SK-N-SH treated with all-trans-retinoic acid at 6 μM for 48 hours (cell line): Measurements from ENCODE around the gene TBC1D9.

Source experiments
- ATAC-seq: fragments of 200-7000 bp; cut with Tn5 transposase; 3 replicates; pipeline ENCODE4 v1.9.1; 2020; ENCODE audit warnings: mild to moderate bottlenecking, moderate library complexity
- ARNTL ChIP-seq: fragments of 450-650 bp; formaldehyde crosslinking; IDR thresholded peaks from 2 replicates; pipeline ENCODE4 v1.5.0; 2020; ENCODE audit warnings: low read depth, mild to moderate bottlenecking, moderate library complexity, borderline replicate concordance
- BACH2 ChIP-seq: fragments of 250-450 bp; sonication (Bioruptor Pico); IDR thresholded peaks from 2 replicates; pipeline ENCODE4 v1.9.0; 2021; ENCODE audit warnings: mild to moderate bottlenecking, borderline replicate concordance
- CSDC2 ChIP-seq: fragments of 250-450 bp; sonication (Bioruptor Pico); IDR thresholded peaks from 2 replicates; pipeline ENCODE4 v1.5.0; 2020; ENCODE audit warnings: mild to moderate bottlenecking, moderate library complexity
- ESRRG ChIP-seq: fragments of 250-450 bp; sonication (Bioruptor Pico); IDR thresholded peaks from 2 replicates; pipeline ENCODE4 v1.6.1; 2021; ENCODE audit warnings: mild to moderate bottlenecking
- GLIS3 ChIP-seq: fragments of 250-450 bp; sonication (Bioruptor Pico); IDR thresholded peaks from 2 replicates; pipeline ENCODE4 v1.5.0; 2020; ENCODE audit warnings: mild to moderate bottlenecking, moderate library complexity
- ISL1 ChIP-seq: fragments of 250-450 bp; sonication (Bioruptor Pico); IDR thresholded peaks from 2 replicates; pipeline ENCODE4 v2.1.2; 2022; ENCODE audit warnings: mild to moderate bottlenecking, moderate library complexity
- OSR1 ChIP-seq: fragments of 250-450 bp; sonication (Bioruptor Pico); IDR thresholded peaks from 2 replicates; pipeline ENCODE4 v1.8.0; 2022; ENCODE audit warnings: moderate library complexity, mild to moderate bottlenecking, inconsistent platforms
- PPARA ChIP-seq: fragments of 250-450 bp; sonication (Bioruptor Pico); IDR thresholded peaks from 2 replicates; pipeline ENCODE4 v1.5.0; 2020; ENCODE audit warnings: mild to moderate bottlenecking, borderline replicate concordance
- RARB ChIP-seq: fragments of 250-450 bp; sonication (Bioruptor Pico); IDR thresholded peaks from 2 replicates; pipeline ENCODE4 v1.8.0; 2021; ENCODE audit warnings: mild to moderate bottlenecking, moderate library complexity
- SNAI2 ChIP-seq: fragments of 250-450 bp; sonication (Bioruptor Pico); IDR thresholded peaks from 2 replicates; pipeline ENCODE4 v1.5.0; 2020; ENCODE audit warnings: mild to moderate bottlenecking, moderate library complexity
- TCF4 ChIP-seq: fragments of 250-450 bp; sonication (Bioruptor Pico); IDR thresholded peaks from 2 replicates; pipeline ENCODE4 v1.8.0; 2021; ENCODE audit warnings: mild to moderate bottlenecking, moderate library complexity, borderline replicate concordance
- TOX ChIP-seq: fragments of 250-450 bp; sonication (Bioruptor Pico); IDR thresholded peaks from 2 replicates; pipeline ENCODE4 v1.8.0; 2021; ENCODE audit warnings: mild to moderate bottlenecking, moderate library complexity, borderline replicate concordance
- ZFP3 ChIP-seq: fragments of 250-450 bp; sonication (Bioruptor Pico); IDR thresholded peaks from 2 replicates; pipeline ENCODE4 v1.5.0; 2020; ENCODE audit warnings: mild to moderate bottlenecking, moderate library complexity
- ZFP30 ChIP-seq: fragments of 450-650 bp; formaldehyde crosslinking; IDR thresholded peaks from 2 replicates; pipeline ENCODE4 v1.5.0; 2022; ENCODE audit warnings: mild to moderate bottlenecking, moderate library complexity
- ZNF565 ChIP-seq: fragments of 450-650 bp; formaldehyde crosslinking; conservative IDR thresholded peaks from 2 replicates; pipeline ENCODE4 v1.5.0; 2020; ENCODE audit warnings: low read depth, mild to moderate bottlenecking, moderate library complexity
- ZNF70 ChIP-seq: fragments of 450-650 bp; formaldehyde crosslinking; IDR thresholded peaks from 2 replicates; pipeline ENCODE4 v1.5.0; 2020; ENCODE audit warnings: mild to moderate bottlenecking, moderate library complexity
- ZNF8 ChIP-seq: fragments of 450-650 bp; formaldehyde crosslinking; IDR thresholded peaks from 2 replicates; pipeline ENCODE4 v1.5.0; 2020; ENCODE audit warnings: mild to moderate bottlenecking, moderate library complexity
- TF ChIP-seq, protein P1 (sequence below): fragments of 250-450 bp; sonication (Bioruptor Pico); IDR thresholded peaks from 2 replicates; pipeline ENCODE4 v1.5.0; 2020; ENCODE audit warnings: mild to moderate bottlenecking, moderate library complexity
- TF ChIP-seq, protein P2 (sequence below): fragments of 250-450 bp; sonication (Bioruptor Pico); IDR thresholded peaks from 2 replicates; pipeline ENCODE4 v1.5.1; 2021; ENCODE audit warnings: mild to moderate bottlenecking, moderate library complexity
- TF ChIP-seq, protein P3 (sequence below): fragments of 250-450 bp; sonication (Bioruptor Pico); IDR thresholded peaks from 2 replicates; pipeline ENCODE4 v1.8.0; 2021; ENCODE audit warnings: low read depth, mild to moderate bottlenecking, moderate library complexity, borderline replicate concordance
- TF ChIP-seq, protein P4 (sequence below): fragments of 250-450 bp; sonication (Bioruptor Pico); IDR thresholded peaks from 2 replicates; pipeline ENCODE4 v1.5.1; 2020; ENCODE audit warnings: low read depth, mild to moderate bottlenecking, moderate library complexity
- TF ChIP-seq, protein P5 (sequence below): fragments of 250-450 bp; sonication (Bioruptor Pico); IDR thresholded peaks from 2 replicates; pipeline ENCODE4 v1.8.0; 2020; ENCODE audit warnings: mild to moderate bottlenecking, moderate library complexity, borderline replicate concordance

TBC1D9 gene

DNA sequence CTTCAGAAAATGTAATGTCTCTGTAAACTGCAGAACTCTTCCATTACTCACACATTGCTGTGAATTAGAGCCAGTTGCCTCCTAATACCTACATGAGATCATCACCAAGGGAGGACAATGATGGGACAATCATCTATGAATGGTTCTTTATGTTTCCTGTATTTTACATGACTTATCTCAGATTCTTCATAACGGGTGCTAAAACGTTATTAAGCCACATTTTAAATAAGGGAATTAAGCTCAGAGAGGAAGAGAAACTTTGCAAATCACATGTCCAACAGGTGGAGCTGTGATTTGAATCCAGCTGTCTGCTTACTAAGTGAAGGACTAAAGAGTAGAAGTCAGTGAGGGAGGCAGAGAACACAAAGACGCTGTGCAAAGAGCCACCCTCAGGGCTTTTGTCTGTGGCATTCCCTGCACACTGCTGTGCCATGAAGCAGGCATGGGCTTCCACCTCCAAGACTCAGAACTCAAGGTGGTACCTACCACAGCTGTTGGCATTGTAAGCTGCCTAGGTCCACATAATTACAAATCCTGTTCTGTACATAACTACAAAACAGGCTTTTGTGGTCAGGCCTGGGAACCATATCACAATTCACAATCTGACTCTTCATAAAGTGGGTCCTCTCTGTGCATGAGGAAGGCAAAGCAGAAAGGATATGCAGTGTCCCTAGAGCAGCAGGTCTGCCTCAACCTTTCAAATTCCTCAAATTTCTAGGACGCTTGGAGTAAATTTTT, 12.8 kb downstream of the TBC1D9 start:
- ATAC-seq = peak; percentile 85
- TF ChIP-seq BACH2 (CRISPR knock-in tag) = no peak
- TF ChIP-seq, protein P1, sequence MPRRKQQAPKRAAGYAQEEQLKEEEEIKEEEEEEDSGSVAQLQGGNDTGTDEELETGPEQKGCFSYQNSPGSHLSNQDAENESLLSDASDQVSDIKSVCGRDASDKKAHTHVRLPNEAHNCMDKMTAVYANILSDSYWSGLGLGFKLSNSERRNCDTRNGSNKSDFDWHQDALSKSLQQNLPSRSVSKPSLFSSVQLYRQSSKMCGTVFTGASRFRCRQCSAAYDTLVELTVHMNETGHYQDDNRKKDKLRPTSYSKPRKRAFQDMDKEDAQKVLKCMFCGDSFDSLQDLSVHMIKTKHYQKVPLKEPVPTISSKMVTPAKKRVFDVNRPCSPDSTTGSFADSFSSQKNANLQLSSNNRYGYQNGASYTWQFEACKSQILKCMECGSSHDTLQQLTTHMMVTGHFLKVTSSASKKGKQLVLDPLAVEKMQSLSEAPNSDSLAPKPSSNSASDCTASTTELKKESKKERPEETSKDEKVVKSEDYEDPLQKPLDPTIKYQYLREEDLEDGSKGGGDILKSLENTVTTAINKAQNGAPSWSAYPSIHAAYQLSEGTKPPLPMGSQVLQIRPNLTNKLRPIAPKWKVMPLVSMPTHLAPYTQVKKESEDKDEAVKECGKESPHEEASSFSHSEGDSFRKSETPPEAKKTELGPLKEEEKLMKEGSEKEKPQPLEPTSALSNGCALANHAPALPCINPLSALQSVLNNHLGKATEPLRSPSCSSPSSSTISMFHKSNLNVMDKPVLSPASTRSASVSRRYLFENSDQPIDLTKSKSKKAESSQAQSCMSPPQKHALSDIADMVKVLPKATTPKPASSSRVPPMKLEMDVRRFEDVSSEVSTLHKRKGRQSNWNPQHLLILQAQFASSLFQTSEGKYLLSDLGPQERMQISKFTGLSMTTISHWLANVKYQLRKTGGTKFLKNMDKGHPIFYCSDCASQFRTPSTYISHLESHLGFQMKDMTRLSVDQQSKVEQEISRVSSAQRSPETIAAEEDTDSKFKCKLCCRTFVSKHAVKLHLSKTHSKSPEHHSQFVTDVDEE (CRISPR knock-in tag) = no peak
- TF ChIP-seq, protein P2, sequence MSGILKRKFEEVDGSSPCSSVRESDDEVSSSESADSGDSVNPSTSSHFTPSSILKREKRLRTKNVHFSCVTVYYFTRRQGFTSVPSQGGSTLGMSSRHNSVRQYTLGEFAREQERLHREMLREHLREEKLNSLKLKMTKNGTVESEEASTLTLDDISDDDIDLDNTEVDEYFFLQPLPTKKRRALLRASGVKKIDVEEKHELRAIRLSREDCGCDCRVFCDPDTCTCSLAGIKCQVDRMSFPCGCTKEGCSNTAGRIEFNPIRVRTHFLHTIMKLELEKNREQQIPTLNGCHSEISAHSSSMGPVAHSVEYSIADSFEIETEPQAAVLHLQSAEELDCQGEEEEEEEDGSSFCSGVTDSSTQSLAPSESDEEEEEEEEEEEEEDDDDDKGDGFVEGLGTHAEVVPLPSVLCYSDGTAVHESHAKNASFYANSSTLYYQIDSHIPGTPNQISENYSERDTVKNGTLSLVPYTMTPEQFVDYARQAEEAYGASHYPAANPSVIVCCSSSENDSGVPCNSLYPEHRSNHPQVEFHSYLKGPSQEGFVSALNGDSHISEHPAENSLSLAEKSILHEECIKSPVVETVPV (CRISPR knock-in tag) = no peak
- TF ChIP-seq ZNF8 (CRISPR knock-in tag) = no peak
- TF ChIP-seq ISL1 (CRISPR knock-in tag) = peak; percentile 8; the same call in 1 of the 2 replicates
- no peak for TF ChIP-seq SNAI2
- no peak for TF ChIP-seq ZFP30 (CRISPR knock-in tag)
- TF ChIP-seq CSDC2 (CRISPR knock-in tag) = no peak

DNA sequence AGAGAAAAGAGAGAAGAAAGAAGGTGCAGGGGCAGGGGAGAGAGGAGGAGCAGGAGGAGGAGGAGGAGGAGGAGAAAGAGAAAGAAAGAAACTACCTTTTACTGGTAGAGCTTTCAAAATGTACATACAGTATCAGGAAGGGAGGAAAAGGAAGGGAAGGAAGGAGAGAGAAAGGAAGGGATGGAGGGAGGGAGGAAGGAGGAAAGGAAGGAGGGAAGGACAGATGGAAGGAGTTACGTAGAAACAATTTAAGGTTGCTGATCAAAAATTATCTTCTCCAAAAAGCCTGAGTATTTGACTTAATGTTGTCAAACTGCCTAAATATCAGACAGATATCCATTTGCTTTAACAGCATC, 13.4 kb downstream of the TBC1D9 start:
- ATAC-seq = peak; percentile 12; the same call in 2 of the 3 replicates
- TF ChIP-seq TCF4 (CRISPR knock-in tag) = no peak
- no peak for TF ChIP-seq ZFP30 (CRISPR knock-in tag)
- no peak for TF ChIP-seq ISL1 (CRISPR knock-in tag)
- no peak for TF ChIP-seq ZNF70
- TF ChIP-seq OSR1 (CRISPR knock-in tag) = no peak
- TF ChIP-seq ZNF8 (CRISPR knock-in tag) = no peak
- TF ChIP-seq ESRRG (CRISPR knock-in tag) = no peak
- TF ChIP-seq, protein P2 (CRISPR knock-in tag) = no peak
- TF ChIP-seq SNAI2 = no peak
- no peak for TF ChIP-seq ARNTL
- TF ChIP-seq, protein P3, sequence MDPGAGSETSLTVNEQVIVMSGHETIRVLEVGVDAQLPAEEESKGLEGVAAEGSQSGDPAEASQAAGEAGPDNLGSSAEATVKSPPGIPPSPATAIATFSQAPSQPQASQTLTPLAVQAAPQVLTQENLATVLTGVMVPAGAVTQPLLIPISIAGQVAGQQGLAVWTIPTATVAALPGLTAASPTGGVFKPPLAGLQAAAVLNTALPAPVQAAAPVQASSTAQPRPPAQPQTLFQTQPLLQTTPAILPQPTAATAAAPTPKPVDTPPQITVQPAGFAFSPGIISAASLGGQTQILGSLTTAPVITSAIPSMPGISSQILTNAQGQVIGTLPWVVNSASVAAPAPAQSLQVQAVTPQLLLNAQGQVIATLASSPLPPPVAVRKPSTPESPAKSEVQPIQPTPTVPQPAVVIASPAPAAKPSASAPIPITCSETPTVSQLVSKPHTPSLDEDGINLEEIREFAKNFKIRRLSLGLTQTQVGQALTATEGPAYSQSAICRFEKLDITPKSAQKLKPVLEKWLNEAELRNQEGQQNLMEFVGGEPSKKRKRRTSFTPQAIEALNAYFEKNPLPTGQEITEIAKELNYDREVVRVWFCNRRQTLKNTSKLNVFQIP (CRISPR knock-in tag) = no peak
- no peak for TF ChIP-seq TOX
- no peak for TF ChIP-seq ZNF565
- TF ChIP-seq ZFP3 (CRISPR knock-in tag) = no peak
- TF ChIP-seq, protein P4, sequence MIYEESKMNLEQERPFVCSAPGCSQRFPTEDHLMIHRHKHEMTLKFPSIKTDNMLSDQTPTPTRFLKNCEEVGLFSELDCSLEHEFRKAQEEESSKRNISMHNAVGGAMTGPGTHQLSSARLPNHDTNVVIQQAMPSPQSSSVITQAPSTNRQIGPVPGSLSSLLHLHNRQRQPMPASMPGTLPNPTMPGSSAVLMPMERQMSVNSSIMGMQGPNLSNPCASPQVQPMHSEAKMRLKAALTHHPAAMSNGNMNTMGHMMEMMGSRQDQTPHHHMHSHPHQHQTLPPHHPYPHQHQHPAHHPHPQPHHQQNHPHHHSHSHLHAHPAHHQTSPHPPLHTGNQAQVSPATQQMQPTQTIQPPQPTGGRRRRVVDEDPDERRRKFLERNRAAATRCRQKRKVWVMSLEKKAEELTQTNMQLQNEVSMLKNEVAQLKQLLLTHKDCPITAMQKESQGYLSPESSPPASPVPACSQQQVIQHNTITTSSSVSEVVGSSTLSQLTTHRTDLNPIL (CRISPR knock-in tag) = no peak
- no peak for TF ChIP-seq PPARA (CRISPR knock-in tag)
- TF ChIP-seq CSDC2 (CRISPR knock-in tag) = no peak
- TF ChIP-seq, protein P5, sequence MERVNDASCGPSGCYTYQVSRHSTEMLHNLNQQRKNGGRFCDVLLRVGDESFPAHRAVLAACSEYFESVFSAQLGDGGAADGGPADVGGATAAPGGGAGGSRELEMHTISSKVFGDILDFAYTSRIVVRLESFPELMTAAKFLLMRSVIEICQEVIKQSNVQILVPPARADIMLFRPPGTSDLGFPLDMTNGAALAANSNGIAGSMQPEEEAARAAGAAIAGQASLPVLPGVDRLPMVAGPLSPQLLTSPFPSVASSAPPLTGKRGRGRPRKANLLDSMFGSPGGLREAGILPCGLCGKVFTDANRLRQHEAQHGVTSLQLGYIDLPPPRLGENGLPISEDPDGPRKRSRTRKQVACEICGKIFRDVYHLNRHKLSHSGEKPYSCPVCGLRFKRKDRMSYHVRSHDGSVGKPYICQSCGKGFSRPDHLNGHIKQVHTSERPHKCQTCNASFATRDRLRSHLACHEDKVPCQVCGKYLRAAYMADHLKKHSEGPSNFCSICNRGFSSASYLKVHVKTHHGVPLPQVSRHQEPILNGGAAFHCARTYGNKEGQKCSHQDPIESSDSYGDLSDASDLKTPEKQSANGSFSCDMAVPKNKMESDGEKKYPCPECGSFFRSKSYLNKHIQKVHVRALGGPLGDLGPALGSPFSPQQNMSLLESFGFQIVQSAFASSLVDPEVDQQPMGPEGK = no peak
- TF ChIP-seq GLIS3 = no peak
- no peak for TF ChIP-seq RARB (CRISPR knock-in tag)
